Chondrocyte (in vitro differentiated cells): Measurements from ENCODE around the gene PDE4D. TPM values are rescaled to one million over a fixed set of nuclear protein-coding genes. Genes with fewer than 3 reads are reported as not detected.

Experiments used
- DNase-seq: peaks from one replicate; pipeline ENCODE4 v3.0.0; 2021; ENCODE audit warnings: mixed read lengths, low spot score
- H3K27ac Mint-ChIP-seq: one replicate; pipeline ENCODE4 v1.8.0; 2021; ENCODE audit warnings: mild to moderate bottlenecking, moderate library complexity, mixed read lengths; ENCODE audit not compliant: unreplicated experiment
- H3K27me3 Mint-ChIP-seq: 2 replicates; pipeline ENCODE4 v1.8.0; 2021; ENCODE audit warnings: low read depth, mixed read lengths
- H3K36me3 Mint-ChIP-seq: 2 replicates; pipeline ENCODE4 v1.8.0; 2021; ENCODE audit warnings: low read depth, mixed read lengths
- H3K4me1 Mint-ChIP-seq: 2 replicates; pipeline ENCODE4 v1.8.0; 2021; ENCODE audit warnings: low read depth, mild to moderate bottlenecking, mixed read lengths
- H3K4me3 Mint-ChIP-seq: one replicate; pipeline ENCODE4 v1.8.0; 2021; ENCODE audit warnings: mild to moderate bottlenecking, moderate library complexity, mixed read lengths; ENCODE audit not compliant: unreplicated experiment
- H3K9me3 Mint-ChIP-seq: 2 replicates; pipeline ENCODE4 v1.8.0; 2021; ENCODE audit warnings: low read depth, mixed read lengths
- CTCF ChIP-seq: fragments of 200-600 bp; sonication (generic); IDR thresholded peaks from 2 replicates; pipeline ENCODE4 v1.5.0; 2021; ENCODE audit warnings: antibody characterized with exemption, mild to moderate bottlenecking, moderate library complexity
- total RNA-seq: library from RNA; stranded (reverse); gene quantifications from 3 replicates; pipeline ENCODE4 v1.2.1, GENCODE V29; 2021

Gene PDE4D
- total RNA-seq, 1 donor from 2014 or later, result 21.1 TPM

- H3K4me1 Mint-ChIP-seq, result no peaks in the 10 kb centered on the region
- no peaks in the 10 kb centered on the region for H3K9me3 Mint-ChIP-seq
- no peak for TF ChIP-seq CTCF
- no peaks in the 10 kb centered on the region for H3K27me3 Mint-ChIP-seq
- H3K4me3 Mint-ChIP-seq, result no peak overlapping the region
- no peaks in the 10 kb centered on the region for H3K36me3 Mint-ChIP-seq
- H3K27ac Mint-ChIP-seq, result no peak overlapping the region
- DNase-seq, result no peak
These were observed 751.4 kb downstream of the PDE4D start for GRCh38 chr5:59142138-59142537.

GRCh38 chr5:59140133-59140532, 753.4 kb downstream of the PDE4D start:
- Mint-ChIP-seq H3K27me3 (no peaks in the 10 kb centered on the region), H3K4me1 (peaks cover 1% of the 10 kb centered on the region), H3K27ac (no peak overlapping the region), H3K9me3 (no peaks in the 10 kb centered on the region), H3K36me3 (no peaks in the 10 kb centered on the region), H3K4me3 (no peak overlapping the region)
- no peak for DNase-seq
- no peak for TF ChIP-seq CTCF

GRCh38 chr5:59139695-59140094, 753.8 kb downstream of the PDE4D start:
- H3K36me3 Mint-ChIP-seq, result no peaks in the 10 kb centered on the region
- H3K4me1 Mint-ChIP-seq, result peaks cover 5% of the 10 kb centered on the region
- no peak for DNase-seq
- H3K27me3 Mint-ChIP-seq, result no peaks in the 10 kb centered on the region
- H3K4me3 Mint-ChIP-seq, result no peak overlapping the region
- no peak overlapping the region for H3K27ac Mint-ChIP-seq
- no peaks in the 10 kb centered on the region for H3K9me3 Mint-ChIP-seq
- no peak for TF ChIP-seq CTCF

- Mint-ChIP-seq H3K27me3 (no peaks in the 10 kb centered on the region), H3K4me1 (peaks cover 15% of the 10 kb centered on the region), H3K27ac (no peak overlapping the region), H3K4me3 (no peak overlapping the region), H3K36me3 (no peaks in the 10 kb centered on the region), H3K9me3 (no peaks in the 10 kb centered on the region)
- DNase-seq, result no peak
- TF ChIP-seq CTCF, result no peak
These were observed 755.0 kb downstream of the PDE4D start for GRCh38 chr5:59138509-59138908.

GRCh38 chr5:59137846-59138245, 755.7 kb downstream of the PDE4D start:
- no peaks in the 10 kb centered on the region for H3K9me3 Mint-ChIP-seq
- H3K36me3 Mint-ChIP-seq, result no peaks in the 10 kb centered on the region
- no peak for DNase-seq
- no peak overlapping the region for H3K4me3 Mint-ChIP-seq
- no peak overlapping the region for H3K27ac Mint-ChIP-seq
- H3K4me1 Mint-ChIP-seq, result peaks cover 16% of the 10 kb centered on the region
- H3K27me3 Mint-ChIP-seq, result no peaks in the 10 kb centered on the region
- TF ChIP-seq CTCF, result no peak
